Measurements from ENCODE around the gene NSD2. TPM values are rescaled to one million over a fixed set of nuclear protein-coding genes. Genes with fewer than 3 reads are reported as not detected.

Gene NSD2
- total RNA-seq, 2 experiments from 2014 or later = 263 to 367 TPM

- Mint-ChIP-seq H3K27ac (peak overlapping the region; percentile 71), H3K4me1 (peaks cover 26% of the 10 kb centered on the region)
Observed at GRCh38 chr4:1862961-1863296, 8.3 kb upstream of the NSD2 start.

GRCh38 chr4:1863297-1864033, 7.7 kb upstream of the NSD2 start:
- DNase-seq = peak; percentile 53
- CTCF ChIA-PET = interaction anchor here (0.7 to 1.2 kb wide), 5 partner anchors 10 to 642 kb away, joined by 3 to 4 read pairs (median 3); no protein-coding TSS in a partner anchor
- peaks cover 26% of the 10 kb centered on the region for H3K4me1 Mint-ChIP-seq
- peak overlapping the region; percentile 71 for H3K27ac Mint-ChIP-seq
- H3K36me3 Mint-ChIP-seq = no peaks in the 10 kb centered on the region
- H3K9me3 Mint-ChIP-seq (ENCODE audit: low read depth) = no peaks in the 10 kb centered on the region
- peak; percentile 21 for ATAC-seq
- peak overlapping the region; percentile 72 for H3K4me3 Mint-ChIP-seq
- H3K27me3 Mint-ChIP-seq = no peaks in the 10 kb centered on the region

More at GRCh38 chr4:1862961-1863296, 8.3 kb upstream of the NSD2 start:
- H3K27me3 Mint-ChIP-seq = no peaks in the 10 kb centered on the region
- no peaks in the 10 kb centered on the region for H3K9me3 Mint-ChIP-seq (ENCODE audit: low read depth)
- CTCF ChIA-PET = interaction anchor here (0.7 to 1.2 kb wide), 3 partner anchors 10 to 642 kb away, joined by 3 read pairs; no protein-coding TSS in a partner anchor
- DNase-seq = no peak
- no peaks in the 10 kb centered on the region for H3K36me3 Mint-ChIP-seq
- H3K4me3 Mint-ChIP-seq = peak overlapping the region; percentile 72
- ATAC-seq = no peak

GRCh38 chr4:1864076-1865008, 6.9 kb upstream of the NSD2 start:
- Mint-ChIP-seq H3K36me3 (no peaks in the 10 kb centered on the region), H3K9me3 (ENCODE audit: low read depth) (no peaks in the 10 kb centered on the region), H3K27me3 (no peaks in the 10 kb centered on the region), H3K4me1 (peaks cover 26% of the 10 kb centered on the region), H3K27ac (no peak overlapping the region), H3K4me3 (no peak overlapping the region)
- CTCF ChIA-PET = interaction anchor here (1.1 to 1.2 kb wide), 2 partner anchors 35 to 46 kb away, joined by 3 to 4 read pairs; no protein-coding TSS in a partner anchor
- DNase-seq = no peak
- ATAC-seq = no peak

- no peak for ATAC-seq
- Mint-ChIP-seq H3K4me3 (no peak overlapping the region), H3K27ac (no peak overlapping the region), H3K27me3 (no peaks in the 10 kb centered on the region), H3K36me3 (no peaks in the 10 kb centered on the region), H3K9me3 (ENCODE audit: low read depth) (no peaks in the 10 kb centered on the region), H3K4me1 (peaks cover 29% of the 10 kb centered on the region)
- CTCF ChIA-PET = interaction anchor here (0.9 kb wide), 1 partner anchor 33 kb away, joined by 3 read pairs; no protein-coding TSS in a partner anchor
- DNase-seq = no peak
Observed at GRCh38 chr4:1866189-1866661, 5.0 kb upstream of the NSD2 start.

- Mint-ChIP-seq H3K4me3 (no peak overlapping the region), H3K4me1 (peaks cover 20% of the 10 kb centered on the region)
- CTCF ChIA-PET = no interaction called here
Observed at GRCh38 chr4:1868293-1868692, 2.9 kb upstream of the NSD2 start.

GRCh38 chr4:1868912-1869311, 2.3 kb upstream of the NSD2 start:
- H3K36me3 Mint-ChIP-seq = peaks cover 11% of the 10 kb centered on the region
- no peak for DNase-seq
- no peak overlapping the region for H3K27ac Mint-ChIP-seq
- H3K4me3 Mint-ChIP-seq = no peak overlapping the region
- H3K27me3 Mint-ChIP-seq = no peaks in the 10 kb centered on the region
- H3K4me1 Mint-ChIP-seq = peaks cover 23% of the 10 kb centered on the region
- no peak for ATAC-seq
- CTCF ChIA-PET = no interaction called here
- no peaks in the 10 kb centered on the region for H3K9me3 Mint-ChIP-seq (ENCODE audit: low read depth)

More at GRCh38 chr4:1868293-1868692, 2.9 kb upstream of the NSD2 start:
- H3K9me3 Mint-ChIP-seq (ENCODE audit: low read depth) = no peaks in the 10 kb centered on the region
- H3K27me3 Mint-ChIP-seq = no peaks in the 10 kb centered on the region
- peaks cover 10% of the 10 kb centered on the region for H3K36me3 Mint-ChIP-seq
- no peak for DNase-seq
- no peak for ATAC-seq
- no peak overlapping the region for H3K27ac Mint-ChIP-seq

GRCh38 chr4:1869530-1870327, 1.5 kb upstream of the NSD2 start:
- no peak for DNase-seq
- no peak for ATAC-seq
- peaks cover 19% of the 10 kb centered on the region for H3K36me3 Mint-ChIP-seq
- no peaks in the 10 kb centered on the region for H3K27me3 Mint-ChIP-seq
- peak overlapping the region; percentile 74 for H3K4me3 Mint-ChIP-seq
- no peaks in the 10 kb centered on the region for H3K9me3 Mint-ChIP-seq (ENCODE audit: low read depth)
- peaks cover 31% of the 10 kb centered on the region for H3K4me1 Mint-ChIP-seq
- CTCF ChIA-PET = interaction anchor here (1.2 to 1.6 kb wide), 3 partner anchors 8 to 31 kb away, joined by 3 to 7 read pairs (median 5); no protein-coding TSS in a partner anchor
- H3K27ac Mint-ChIP-seq = peak overlapping the region; percentile 89

GRCh38 chr4:1870328-1870577, 940 bp upstream of the NSD2 start:
- H3K4me1 Mint-ChIP-seq = peaks cover 36% of the 10 kb centered on the region
- peak overlapping the region; percentile 89 for H3K27ac Mint-ChIP-seq
- H3K4me3 Mint-ChIP-seq = peak overlapping the region; percentile 74
- CTCF ChIA-PET = interaction anchor here (1.2 to 1.6 kb wide), 3 partner anchors 8 to 30 kb away, joined by 3 to 7 read pairs (median 5); no protein-coding TSS in a partner anchor
- peak; percentile 69 for ATAC-seq
- DNase-seq = peak; percentile 93
- peaks cover 19% of the 10 kb centered on the region for H3K36me3 Mint-ChIP-seq
- no peaks in the 10 kb centered on the region for H3K9me3 Mint-ChIP-seq (ENCODE audit: low read depth)
- no peaks in the 10 kb centered on the region for H3K27me3 Mint-ChIP-seq

- H3K27me3 Mint-ChIP-seq = no peaks in the 10 kb centered on the region
- H3K36me3 Mint-ChIP-seq = peaks cover 19% of the 10 kb centered on the region
- CTCF ChIA-PET = no interaction called here
- DNase-seq (peak; percentile 60), ATAC-seq (peak; percentile 7)
- H3K4me1 Mint-ChIP-seq = peaks cover 44% of the 10 kb centered on the region
- peak overlapping the region; percentile 46 for H3K27ac Mint-ChIP-seq
- H3K9me3 Mint-ChIP-seq (ENCODE audit: low read depth) = no peaks in the 10 kb centered on the region
- H3K4me3 Mint-ChIP-seq = peak overlapping the region; percentile 22
Observed at GRCh38 chr4:1871471-1872021, 353 bp downstream of the NSD2 start.

GRCh38 chr4:1872870-1873269, 1.7 kb downstream of the NSD2 start:
- no peaks in the 10 kb centered on the region for H3K9me3 Mint-ChIP-seq (ENCODE audit: low read depth)
- no peaks in the 10 kb centered on the region for H3K27me3 Mint-ChIP-seq
- peaks cover 26% of the 10 kb centered on the region for H3K36me3 Mint-ChIP-seq
- CTCF ChIA-PET = interaction anchor here (0.6 to 4.4 kb wide), 8 partner anchors 10 to 607 kb away, joined by 3 to 38 read pairs (median 3); no protein-coding TSS in a partner anchor
- DNase-seq (peak; percentile 71), ATAC-seq (peak; percentile 13)
- H3K4me3 Mint-ChIP-seq = peak overlapping the region; percentile 100
- peak overlapping the region; percentile 99 for H3K27ac Mint-ChIP-seq
- H3K4me1 Mint-ChIP-seq = peaks cover 51% of the 10 kb centered on the region

- no peak for DNase-seq
Observed at GRCh38 chr4:1873291-1873690, 2.1 kb downstream of the NSD2 start.

GRCh38 chr4:1873776-1874175, 2.6 kb downstream of the NSD2 start:
- no peaks in the 10 kb centered on the region for H3K9me3 Mint-ChIP-seq (ENCODE audit: low read depth)
- peaks cover 57% of the 10 kb centered on the region for H3K4me1 Mint-ChIP-seq

More at GRCh38 chr4:1873291-1873690, 2.1 kb downstream of the NSD2 start:
- peak overlapping the region; percentile 99 for H3K27ac Mint-ChIP-seq
- H3K4me1 Mint-ChIP-seq = peaks cover 52% of the 10 kb centered on the region
- H3K27me3 Mint-ChIP-seq = no peaks in the 10 kb centered on the region
- ATAC-seq = no peak
- peaks cover 27% of the 10 kb centered on the region for H3K36me3 Mint-ChIP-seq
- no peaks in the 10 kb centered on the region for H3K9me3 Mint-ChIP-seq (ENCODE audit: low read depth)
- peak overlapping the region; percentile 100 for H3K4me3 Mint-ChIP-seq
- CTCF ChIA-PET = interaction anchor here (0.6 to 4.4 kb wide), 7 partner anchors 10 to 607 kb away, joined by 3 to 38 read pairs (median 3); no protein-coding TSS in a partner anchor

More at GRCh38 chr4:1873776-1874175, 2.6 kb downstream of the NSD2 start:
- Mint-ChIP-seq H3K27ac (peak overlapping the region; percentile 99), H3K4me3 (peak overlapping the region; percentile 100), H3K27me3 (no peaks in the 10 kb centered on the region), H3K36me3 (peaks cover 31% of the 10 kb centered on the region)
- no peak for ATAC-seq
- CTCF ChIA-PET = interaction anchor here (0.8 to 4.4 kb wide), 6 partner anchors 11 to 39 kb away, joined by 3 to 38 read pairs (median 4); no protein-coding TSS in a partner anchor
- DNase-seq = no peak
